Lower lobe of right lung (tissue), 2 donors: ENCODE results near the gene IFIT1B. TPM values are rescaled to one million over a fixed set of nuclear protein-coding genes. Genes with fewer than 3 reads are reported as not detected.

Source experiments
- ATAC-seq, 2 donors: fragments of 200-7000 bp; cut with Tn5 transposase; one replicate each; pipeline ENCODE4 v1.9.1; 2020 to 2022; ENCODE audit warnings: mild to moderate bottlenecking in 2 of 2, moderate library complexity in 2 of 2
- DNase-seq: peaks from one replicate; pipeline ENCODE4 v3.0.0-alpha.2; 2020
- H3K27ac ChIP-seq: fragments of 200-600 bp; one replicate; pipeline ENCODE4 v1.8.0; 2022
- H3K27me3 ChIP-seq: fragments of 200-600 bp; one replicate; pipeline ENCODE4 v1.8.0; 2022; ENCODE audit warnings: low read depth
- H3K36me3 ChIP-seq: fragments of 200-600 bp; one replicate; pipeline ENCODE4 v1.8.0; 2022; ENCODE audit warnings: mild to moderate bottlenecking
- H3K4me1 ChIP-seq: fragments of 200-600 bp; one replicate; pipeline ENCODE4 v1.8.0; 2022
- H3K4me3 ChIP-seq: fragments of 200-600 bp; one replicate; pipeline ENCODE4 v1.8.0; 2022; ENCODE audit warnings: mild to moderate bottlenecking
- H3K9me3 ChIP-seq: fragments of 200-600 bp; one replicate; pipeline ENCODE4 v1.8.0; 2022
- intact Hi-C: fragments of 100-400 bp; cut with DNase I; formaldehyde crosslinking; loops from one replicate; pipeline ENCODE4 v1.11.0; 2022
- total RNA-seq: library from RNA; stranded (reverse); fragmentation: NEBNext Ultra II Directional; extraction: Animal tissue kit (Norgen Biotek cat#: 25700); gene quantifications from one replicate; pipeline ENCODE4 v1.2.1, GENCODE V29; 2021
- TF ChIP-seq, protein P1 (sequence below): fragments of 200-600 bp; IDR thresholded peaks from one replicate; pipeline ENCODE4 v1.8.0; 2022; ENCODE audit warnings: antibody characterized with exemption, mild to moderate bottlenecking
- donor health status: DM: no; HTN: yes; CAD: no; lungs with severe emphysema.

The IFIT1B gene
- total RNA-seq, 1 donor from 2014 or later = not detected

DNA sequence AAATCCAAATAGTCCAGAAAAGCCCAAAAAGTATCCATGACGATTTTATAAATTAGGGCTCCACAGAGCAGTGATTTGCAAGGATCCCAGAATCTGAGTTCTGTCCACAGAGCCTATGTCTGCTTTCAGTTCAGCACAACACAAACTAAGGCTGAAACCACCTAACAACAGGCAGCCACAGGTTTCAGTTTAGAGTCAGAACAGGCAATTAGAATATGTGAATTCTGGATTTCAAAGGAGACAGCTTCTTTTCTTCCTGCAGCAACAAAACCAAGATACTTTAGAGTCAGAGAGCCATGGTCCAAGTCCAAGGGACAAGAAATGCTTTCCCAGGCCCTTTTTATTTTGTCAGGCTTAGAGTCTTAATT is 26.5 kb upstream of the IFIT1B start:
- Histone ChIP-seq H3K9me3 (no peaks in the 10 kb centered on the region), H3K36me3 (no peaks in the 10 kb centered on the region), H3K27ac (peak overlapping the region; percentile 79), H3K4me3 (no peak overlapping the region), H3K27me3 (no peaks in the 10 kb centered on the region), H3K4me1 (peaks cover 58% of the 10 kb centered on the region)
- ATAC-seq (peak; percentile 40 to 45), DNase-seq (no peak)
- intact Hi-C loops = no loop called here
- TF ChIP-seq, protein P1, sequence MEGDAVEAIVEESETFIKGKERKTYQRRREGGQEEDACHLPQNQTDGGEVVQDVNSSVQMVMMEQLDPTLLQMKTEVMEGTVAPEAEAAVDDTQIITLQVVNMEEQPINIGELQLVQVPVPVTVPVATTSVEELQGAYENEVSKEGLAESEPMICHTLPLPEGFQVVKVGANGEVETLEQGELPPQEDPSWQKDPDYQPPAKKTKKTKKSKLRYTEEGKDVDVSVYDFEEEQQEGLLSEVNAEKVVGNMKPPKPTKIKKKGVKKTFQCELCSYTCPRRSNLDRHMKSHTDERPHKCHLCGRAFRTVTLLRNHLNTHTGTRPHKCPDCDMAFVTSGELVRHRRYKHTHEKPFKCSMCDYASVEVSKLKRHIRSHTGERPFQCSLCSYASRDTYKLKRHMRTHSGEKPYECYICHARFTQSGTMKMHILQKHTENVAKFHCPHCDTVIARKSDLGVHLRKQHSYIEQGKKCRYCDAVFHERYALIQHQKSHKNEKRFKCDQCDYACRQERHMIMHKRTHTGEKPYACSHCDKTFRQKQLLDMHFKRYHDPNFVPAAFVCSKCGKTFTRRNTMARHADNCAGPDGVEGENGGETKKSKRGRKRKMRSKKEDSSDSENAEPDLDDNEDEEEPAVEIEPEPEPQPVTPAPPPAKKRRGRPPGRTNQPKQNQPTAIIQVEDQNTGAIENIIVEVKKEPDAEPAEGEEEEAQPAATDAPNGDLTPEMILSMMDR = no peak

DNA sequence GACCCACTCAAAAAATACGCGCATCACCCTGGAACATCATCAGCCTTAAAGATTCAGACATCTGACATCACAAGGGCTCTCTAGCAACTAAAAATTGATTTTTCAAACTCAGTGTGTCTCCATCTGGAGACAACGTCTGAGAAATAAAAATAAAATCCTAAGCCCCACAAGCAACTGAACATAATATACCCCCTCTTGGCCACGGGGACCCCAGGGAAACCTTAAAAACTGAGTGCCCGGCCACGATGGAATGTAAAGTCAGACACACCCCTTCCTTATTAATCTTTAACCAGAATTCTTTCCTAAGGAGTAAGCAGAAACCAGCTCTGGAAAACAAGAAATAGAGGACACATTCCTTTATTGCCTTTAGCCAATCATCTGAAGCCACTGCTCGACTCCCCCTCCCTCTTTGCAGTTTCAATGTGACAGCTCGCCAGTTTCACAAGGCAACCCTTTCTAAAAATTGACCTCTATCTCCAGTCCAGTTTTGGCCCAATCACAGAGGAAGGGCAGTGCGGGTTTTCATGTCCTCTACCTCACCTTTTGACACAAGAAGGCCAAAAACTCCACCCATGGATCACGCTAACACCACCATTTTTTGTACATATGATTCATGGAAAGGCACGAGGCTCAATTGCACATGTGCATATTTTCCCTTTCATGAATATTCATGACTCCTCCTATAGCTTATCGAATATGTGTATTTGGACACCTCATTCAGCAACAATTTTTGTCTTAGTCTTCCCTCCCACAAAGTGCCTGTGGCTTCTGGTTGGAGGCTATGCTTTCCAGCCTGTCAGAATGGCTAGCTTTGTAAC is 25.9 kb upstream of the IFIT1B start:
- Histone ChIP-seq H3K36me3 (no peaks in the 10 kb centered on the region), H3K4me3 (no peak overlapping the region), H3K27ac (peak overlapping the region; percentile 79), H3K9me3 (no peaks in the 10 kb centered on the region), H3K27me3 (no peaks in the 10 kb centered on the region), H3K4me1 (peaks cover 52% of the 10 kb centered on the region)
- DNase-seq (no peak), ATAC-seq (peak; percentile 85 to 92)
- TF ChIP-seq, protein P1 = no peak
- intact Hi-C loops = no loop called here

DNA sequence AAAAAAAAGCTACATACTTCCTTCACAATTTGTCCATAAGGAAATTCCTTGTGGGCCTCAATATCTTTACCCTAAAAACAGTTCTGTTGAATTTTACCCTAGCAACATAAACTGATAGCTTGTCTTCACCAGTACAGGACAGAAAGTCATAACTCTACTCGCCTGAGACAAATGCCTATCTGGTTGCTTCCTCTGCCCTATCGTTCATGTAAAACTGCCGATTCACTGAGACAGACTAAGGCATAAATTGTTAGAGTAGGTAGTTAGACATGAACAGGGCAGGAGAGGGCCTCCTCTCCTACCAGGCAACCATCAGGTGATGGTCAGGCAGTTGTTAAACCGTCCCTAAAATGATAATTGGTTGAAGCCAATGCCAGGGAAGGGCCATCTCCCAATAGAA is 25.1 kb upstream of the IFIT1B start:
- DNase-seq = no peak
- no peaks in the 10 kb centered on the region for H3K27me3 ChIP-seq
- H3K36me3 ChIP-seq = no peaks in the 10 kb centered on the region
- H3K4me3 ChIP-seq = no peak overlapping the region
- ATAC-seq = no peak
- H3K4me1 ChIP-seq = peaks cover 44% of the 10 kb centered on the region
- TF ChIP-seq, protein P1 = no peak
- intact Hi-C loops = no loop called here
- H3K9me3 ChIP-seq = no peaks in the 10 kb centered on the region
- peak overlapping the region; percentile 79 for H3K27ac ChIP-seq

DNA sequence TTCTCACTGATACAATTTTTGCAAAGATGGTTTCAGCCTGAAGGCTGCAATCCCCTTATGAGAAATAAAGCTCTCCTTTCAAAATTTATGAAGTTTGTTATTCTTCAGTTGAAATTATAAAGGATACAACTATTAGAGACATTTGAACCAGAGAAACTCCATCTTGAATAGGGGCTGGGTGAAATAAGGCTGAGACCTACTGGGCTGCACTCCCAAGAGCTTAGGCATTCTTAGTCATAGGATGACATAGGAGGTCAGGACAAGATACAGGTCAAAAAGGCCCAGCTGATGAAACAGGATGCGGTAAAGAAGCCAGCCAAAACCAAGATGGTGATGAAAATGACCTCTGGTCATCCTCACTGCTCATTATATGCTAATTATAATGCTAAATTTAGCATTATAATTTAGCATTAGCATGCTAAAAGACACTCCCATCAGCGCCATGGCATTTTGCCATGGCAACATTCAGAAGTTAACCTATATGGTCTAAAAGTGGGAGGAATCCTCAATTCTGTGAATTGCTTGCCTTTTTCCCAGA is 22.4 kb upstream of the IFIT1B start:
- Histone ChIP-seq H3K4me1 (peaks cover 25% of the 10 kb centered on the region), H3K27ac (no peak overlapping the region), H3K4me3 (no peak overlapping the region), H3K9me3 (no peaks in the 10 kb centered on the region), H3K27me3 (no peaks in the 10 kb centered on the region), H3K36me3 (no peaks in the 10 kb centered on the region)
- DNase-seq = no peak
- TF ChIP-seq, protein P1 = no peak
- intact Hi-C loops = no loop called here
- ATAC-seq = no peak

DNA sequence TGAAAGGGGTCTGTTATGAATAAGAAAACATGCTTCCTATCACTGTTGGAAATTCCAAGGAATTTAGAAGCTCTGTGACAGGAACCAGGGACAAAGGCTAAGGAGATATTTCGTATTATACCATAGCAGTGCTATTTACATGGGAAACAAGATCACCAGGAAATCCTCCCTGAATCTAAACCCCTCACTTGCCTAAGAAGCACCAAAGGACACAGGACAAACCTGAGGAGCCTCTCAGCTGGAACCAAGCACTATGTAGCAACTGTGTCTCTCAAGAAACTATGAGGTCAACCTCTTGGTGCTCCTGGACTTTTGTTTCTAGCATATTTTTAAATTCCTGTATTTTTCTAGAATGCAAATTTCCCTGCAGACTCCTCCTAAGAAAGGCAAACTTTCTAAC is 20.8 kb upstream of the IFIT1B start:
- Histone ChIP-seq H3K4me3 (no peak overlapping the region), H3K36me3 (no peaks in the 10 kb centered on the region), H3K27ac (no peak overlapping the region), H3K9me3 (no peaks in the 10 kb centered on the region), H3K27me3 (no peaks in the 10 kb centered on the region), H3K4me1 (peaks cover 9% of the 10 kb centered on the region)
- DNase-seq = no peak
- intact Hi-C loops = no loop called here
- TF ChIP-seq, protein P1 = no peak
- ATAC-seq = no peak
